Epithelial cell of esophagus (primary cell): ENCODE data around the gene NOP14.

Source experiments
- DNase-seq: peaks from one replicate; pipeline ENCODE4 v3.0.0; 2010; ENCODE audit warnings: low read depth
- H3K4me3 ChIP-seq: 2 replicates; pipeline ENCODE4 v1.5.1; 2011; ENCODE audit warnings: mild to moderate bottlenecking, low read length, control low read depth
- TF ChIP-seq, protein P1 (sequence below): IDR thresholded peaks from 2 replicates; pipeline ENCODE4 v1.5.1; 2011; ENCODE audit warnings: low read depth, mild to moderate bottlenecking, low read length, control low read depth, inconsistent platforms; ENCODE audit not compliant: insufficient read depth; ENCODE audit errors: missing control alignments

Gene NOP14

DNA sequence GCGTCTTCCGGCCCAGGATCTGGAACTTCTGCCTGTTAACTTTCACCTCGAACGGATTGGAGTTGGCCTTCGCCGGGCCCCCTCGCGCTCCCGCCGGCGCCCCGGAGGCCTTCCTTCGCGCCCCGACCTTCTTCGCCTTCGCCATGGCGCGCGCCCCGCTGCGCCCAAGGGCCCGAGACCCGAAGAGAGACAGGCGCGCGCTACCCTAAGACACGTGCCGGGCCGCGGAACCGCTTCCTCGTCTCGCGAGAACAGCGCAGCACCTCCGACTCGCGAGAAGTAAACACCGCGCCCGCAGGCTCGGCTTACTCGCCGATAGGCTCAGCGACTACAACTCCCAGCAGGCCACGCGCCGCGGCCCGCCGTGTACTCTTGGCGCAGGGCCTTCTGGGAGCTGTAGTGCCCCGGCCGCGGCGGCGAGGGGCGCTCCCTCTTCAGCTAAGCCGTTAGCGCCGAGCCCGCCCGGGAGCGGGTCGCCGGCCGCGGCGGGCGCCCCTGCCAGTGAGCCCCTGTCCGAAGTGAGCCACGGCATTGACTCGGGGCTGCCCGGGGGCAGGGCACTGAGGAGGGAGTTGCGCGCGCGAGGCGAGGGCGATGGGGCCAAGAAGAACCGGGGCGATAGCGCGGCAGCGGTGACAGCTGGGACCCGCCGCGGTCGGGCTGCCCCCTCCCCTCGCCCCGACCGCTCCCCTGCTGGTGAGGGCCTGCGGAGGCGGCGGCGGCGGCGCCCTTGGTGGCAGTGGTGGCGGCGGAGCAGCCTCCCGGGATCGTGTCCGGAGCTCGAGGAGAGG, at the start of gene NOP14, which contains the start of gene GRK4:
Gene NOP14 (minus strand): TSS at position 232 of the 791 bp plus-strand sequence. CDS start 87 bp downstream, at position 145.
Gene GRK4 (plus strand): TSS at position 397 of the 791 bp plus-strand sequence. CDS start 500 bp downstream, outside the sequence.
- TF ChIP-seq, protein P1, sequence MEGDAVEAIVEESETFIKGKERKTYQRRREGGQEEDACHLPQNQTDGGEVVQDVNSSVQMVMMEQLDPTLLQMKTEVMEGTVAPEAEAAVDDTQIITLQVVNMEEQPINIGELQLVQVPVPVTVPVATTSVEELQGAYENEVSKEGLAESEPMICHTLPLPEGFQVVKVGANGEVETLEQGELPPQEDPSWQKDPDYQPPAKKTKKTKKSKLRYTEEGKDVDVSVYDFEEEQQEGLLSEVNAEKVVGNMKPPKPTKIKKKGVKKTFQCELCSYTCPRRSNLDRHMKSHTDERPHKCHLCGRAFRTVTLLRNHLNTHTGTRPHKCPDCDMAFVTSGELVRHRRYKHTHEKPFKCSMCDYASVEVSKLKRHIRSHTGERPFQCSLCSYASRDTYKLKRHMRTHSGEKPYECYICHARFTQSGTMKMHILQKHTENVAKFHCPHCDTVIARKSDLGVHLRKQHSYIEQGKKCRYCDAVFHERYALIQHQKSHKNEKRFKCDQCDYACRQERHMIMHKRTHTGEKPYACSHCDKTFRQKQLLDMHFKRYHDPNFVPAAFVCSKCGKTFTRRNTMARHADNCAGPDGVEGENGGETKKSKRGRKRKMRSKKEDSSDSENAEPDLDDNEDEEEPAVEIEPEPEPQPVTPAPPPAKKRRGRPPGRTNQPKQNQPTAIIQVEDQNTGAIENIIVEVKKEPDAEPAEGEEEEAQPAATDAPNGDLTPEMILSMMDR: no peak
- H3K4me3 ChIP-seq: peak within 1 kb of the TSS; percentile 81
- DNase-seq: peak; percentile 99

DNA sequence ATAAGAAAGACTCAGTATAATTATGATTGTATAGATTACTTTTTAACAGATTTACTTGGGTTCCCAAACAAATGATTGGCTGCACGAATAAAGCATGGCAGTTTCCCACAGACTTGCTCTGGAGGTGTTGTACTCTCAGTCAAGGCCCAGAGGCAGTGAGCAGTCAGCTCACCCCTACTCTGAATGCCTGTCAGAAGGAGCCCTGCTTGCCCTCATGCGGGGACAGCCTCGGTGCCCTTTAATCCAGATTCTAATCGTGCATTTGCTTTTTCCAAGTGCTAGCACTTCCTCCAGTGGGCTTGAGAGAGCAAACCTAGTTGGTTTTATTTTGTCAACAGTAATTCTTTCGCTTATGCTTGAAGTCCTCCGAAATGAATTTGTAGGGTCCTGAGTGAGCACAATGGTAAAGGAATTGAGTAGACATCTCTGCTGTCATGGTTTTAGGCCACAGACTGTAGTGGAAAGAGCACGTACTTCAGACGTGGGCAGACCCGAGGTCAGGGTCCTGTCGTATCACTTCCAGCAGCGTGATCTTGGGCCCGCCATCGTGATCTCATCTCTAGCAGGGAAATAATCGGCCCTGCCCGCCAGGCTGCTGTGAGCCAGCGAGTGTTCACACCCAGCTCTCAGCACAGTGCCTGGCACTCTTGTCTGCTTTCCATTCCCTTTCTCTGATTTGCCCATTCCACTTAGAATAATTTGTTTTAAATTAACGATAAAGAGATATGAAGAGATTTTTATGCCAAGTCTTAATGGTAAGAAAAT, 48.4 kb upstream of the NOP14 start:
- DNase-seq: no peak
- H3K4me3 ChIP-seq: no peak overlapping the region
- TF ChIP-seq, protein P1: no peak

DNA sequence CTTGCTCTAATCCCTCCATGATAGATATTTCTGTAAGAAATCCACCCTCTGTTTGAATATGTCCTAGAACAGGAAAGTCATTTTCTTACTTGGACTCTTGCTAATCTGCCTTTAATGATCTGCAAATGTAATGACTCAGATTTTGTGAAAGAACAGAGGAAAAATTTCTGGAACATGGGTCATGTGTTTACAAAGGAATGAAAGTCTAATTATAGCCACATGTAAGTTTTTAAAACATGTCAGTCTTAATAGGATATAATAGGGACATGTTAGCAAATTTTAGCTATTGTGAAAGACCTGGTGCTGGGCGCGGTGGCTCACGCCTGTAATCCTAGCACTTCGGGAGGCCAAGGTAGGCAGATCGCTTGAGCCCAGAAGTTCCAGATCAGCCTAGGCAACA, 47.8 kb upstream of the NOP14 start:
- H3K4me3 ChIP-seq: no peak overlapping the region
- TF ChIP-seq, protein P1: no peak
- DNase-seq: peak; percentile 91

DNA sequence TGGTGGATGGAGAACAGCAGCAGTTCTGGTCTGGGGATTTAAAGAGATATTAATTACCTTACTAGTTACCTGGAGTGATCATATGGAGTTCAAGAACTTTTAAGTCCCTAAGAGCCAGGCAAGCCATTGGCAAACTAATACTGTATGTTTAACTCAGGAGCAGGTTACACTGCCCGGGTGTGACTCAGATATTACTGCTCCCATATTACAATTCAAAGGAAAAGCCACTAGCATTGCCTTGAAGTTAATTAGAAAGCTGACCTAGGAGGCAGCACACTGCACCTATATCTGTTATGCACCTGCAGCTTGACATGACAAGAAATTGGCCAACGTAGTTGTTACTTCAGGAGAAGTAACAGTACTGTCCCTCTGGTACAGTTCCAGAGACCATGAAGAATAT, 47.4 kb upstream of the NOP14 start:
- TF ChIP-seq, protein P1: peak; percentile 2
- DNase-seq: peak; percentile 82
- no peak overlapping the region for H3K4me3 ChIP-seq

DNA sequence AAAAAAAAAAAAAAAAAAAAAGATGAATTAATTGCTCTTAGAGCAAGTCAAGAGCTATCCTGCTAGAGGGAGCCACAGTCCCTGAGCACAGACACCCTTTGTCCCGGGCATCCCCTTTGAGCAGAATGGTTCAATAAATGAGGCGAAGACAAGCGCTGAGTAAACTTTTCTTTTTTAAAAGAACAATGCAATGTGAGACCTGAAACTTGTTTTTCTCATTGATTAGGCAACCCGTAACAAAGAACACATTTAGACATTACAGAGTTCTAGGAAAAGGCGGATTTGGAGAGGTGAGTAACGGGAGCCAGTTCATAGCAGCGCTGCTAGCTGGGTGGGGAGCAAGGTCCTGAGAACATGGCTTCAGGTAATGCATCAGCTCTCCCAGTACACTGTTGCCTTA, 46.2 kb upstream of the NOP14 start:
- TF ChIP-seq, protein P1: peak; percentile 61
- H3K4me3 ChIP-seq: no peak overlapping the region
- peak; percentile 87 for DNase-seq

DNA sequence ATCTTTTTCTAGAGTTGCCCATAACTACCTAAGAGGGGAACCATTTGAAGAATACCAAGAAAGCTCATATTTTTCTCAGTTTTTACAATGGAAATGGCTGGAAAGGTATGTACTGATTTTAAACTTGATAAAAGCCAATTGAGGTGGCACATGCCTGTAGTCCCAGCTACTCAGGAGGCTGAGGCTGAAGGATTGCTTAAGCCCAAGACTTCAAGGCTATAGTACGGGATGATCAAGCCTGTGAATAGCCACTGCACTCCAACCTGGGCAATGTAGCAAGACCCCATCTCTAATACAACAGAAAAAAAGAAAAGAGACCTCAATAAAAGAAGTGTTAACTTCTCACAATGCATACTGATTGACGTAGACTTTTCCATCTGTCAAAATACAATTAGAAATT, 44.5 kb upstream of the NOP14 start:
- no peak overlapping the region for H3K4me3 ChIP-seq
- DNase-seq: no peak
- TF ChIP-seq, protein P1: no peak
